T-helper 2 cell treated with Interferon-gamma antibody and Interleukin-4, amounts not matched to agents 100 ng/mL and 5 ng/mL, for 36 hours (primary cell): ENCODE results near the gene SEL1L2. TPM values are rescaled to one million over a fixed set of nuclear protein-coding genes. Genes with fewer than 3 reads are reported as not detected.

ENCODE experiments used
- intact Hi-C: fragments of 100-400 bp; cut with micrococcal nuclease; formaldehyde crosslinking; loops from one replicate; pipeline ENCODE4 v1.15.1; 2023
- total RNA-seq: library from RNA; stranded (reverse); gene quantifications from 2 replicates; pipeline ENCODE4 v1.2.3, GENCODE V29; 2022

SEL1L2 gene
- total RNA-seq, 1 donor from 2014 or later = not detected

GRCh38 chr20:13934992-13935894 is 55.2 kb downstream of the SEL1L2 start:
- intact Hi-C loops = no loop called here

- intact Hi-C loops = no loop called here
Observed at GRCh38 chr20:13930281-13930680, 60.1 kb downstream of the SEL1L2 start.

- intact Hi-C loops = no loop called here
Observed at GRCh38 chr20:13929836-13930235, 60.6 kb downstream of the SEL1L2 start.

- intact Hi-C loops = no loop called here
Observed at GRCh38 chr20:13928901-13929300, 61.5 kb downstream of the SEL1L2 start.

GRCh38 chr20:13927171-13927570 is 63.2 kb downstream of the SEL1L2 start:
- intact Hi-C loops = no loop called here

- intact Hi-C loops = no loop called here
Observed at GRCh38 chr20:13922241-13922640, 68.2 kb downstream of the SEL1L2 start.

GRCh38 chr20:13915284-13915683 is 75.1 kb downstream of the SEL1L2 start:
- intact Hi-C loops = no loop called here

- intact Hi-C loops = no loop called here
Observed at GRCh38 chr20:13913572-13913971, 76.8 kb downstream of the SEL1L2 start.

GRCh38 chr20:13913131-13913530 is 77.3 kb downstream of the SEL1L2 start:
- intact Hi-C loops = no loop called here

GRCh38 chr20:13910492-13910891 is 79.9 kb downstream of the SEL1L2 start:
- intact Hi-C loops = no loop called here

- intact Hi-C loops = no loop called here
Observed at GRCh38 chr20:13909067-13909466, 81.3 kb downstream of the SEL1L2 start.

- intact Hi-C loops = no loop called here
Observed at GRCh38 chr20:13904766-13905165, 85.6 kb downstream of the SEL1L2 start.

- intact Hi-C loops = no loop called here
Observed at GRCh38 chr20:13900496-13900895, 89.9 kb downstream of the SEL1L2 start.

GRCh38 chr20:13898012-13898612 is 92.3 kb downstream of the SEL1L2 start:
- intact Hi-C loops = no loop called here

- intact Hi-C loops = no loop called here
Observed at GRCh38 chr20:13891575-13891974, 98.8 kb downstream of the SEL1L2 start.

- intact Hi-C loops = no loop called here
Observed at GRCh38 chr20:13884803-13885202, 105.6 kb downstream of the SEL1L2 start.

- intact Hi-C loops = no loop called here
Observed at GRCh38 chr20:13883425-13883824, 107.0 kb downstream of the SEL1L2 start.

GRCh38 chr20:13878566-13878965 is 111.8 kb downstream of the SEL1L2 start:
- intact Hi-C loops = no loop called here

- intact Hi-C loops = no loop called here
Observed at GRCh38 chr20:13877793-13878192, 112.6 kb downstream of the SEL1L2 start.

- intact Hi-C loops = no loop called here
Observed at GRCh38 chr20:13875265-13875811, 115.1 kb downstream of the SEL1L2 start.

GRCh38 chr20:13874394-13875157 is 115.8 kb downstream of the SEL1L2 start:
- intact Hi-C loops = no loop called here

GRCh38 chr20:13873831-13874230 is 116.6 kb downstream of the SEL1L2 start:
- intact Hi-C loops = no loop called here
